Activated effector memory CD4-positive, alpha-beta T cell treated with anti-CD3 and anti-CD28 coated beads, Interleukin-2, amount 50 U/mL, for 16 hours (primary cell): ENCODE results near the gene RRM1.
"Not testable (repeated sequence)": the region's sequence is repeated elsewhere in the genome, so short reads cannot be mapped to it uniquely, and the experiment has no call there.

Source experiments
- DNase-seq: peaks from one replicate; pipeline ENCODE4 v3.0.0-alpha.2; 2020

RRM1 gene

DNA sequence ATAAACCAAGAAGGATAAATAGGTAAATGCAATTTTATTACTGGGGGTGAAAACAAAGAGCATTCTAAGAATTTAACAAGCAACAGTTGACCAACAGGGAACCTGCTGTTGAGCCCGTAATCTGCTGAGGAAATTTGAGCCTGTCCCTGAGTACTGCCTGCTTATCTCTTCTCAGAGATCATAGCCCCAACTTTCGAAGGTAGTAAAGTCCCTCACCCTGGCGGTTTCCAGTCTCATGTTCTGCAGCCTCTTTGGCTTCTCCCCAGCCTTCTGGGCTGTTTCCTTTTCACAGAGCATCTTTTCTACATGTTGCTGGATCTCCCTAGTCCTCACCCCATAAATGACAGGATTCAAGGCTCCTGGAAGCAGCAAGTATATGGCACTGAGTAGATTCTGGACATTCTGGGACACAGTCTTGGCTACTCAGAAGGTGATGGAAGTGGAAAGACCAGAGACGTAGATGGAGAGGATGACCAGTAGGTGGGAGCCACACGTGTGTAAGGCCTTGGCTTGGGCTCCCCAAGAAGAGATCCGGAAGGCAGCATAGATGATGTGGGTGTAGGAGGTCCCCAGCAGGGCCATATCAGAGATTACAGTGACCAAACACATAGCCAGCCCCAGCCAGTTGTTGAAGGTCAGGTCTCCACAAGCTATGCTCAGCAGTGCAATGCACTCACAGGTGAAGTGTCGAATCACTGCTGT, 51.6 kb downstream of the RRM1 start:
- no peak for DNase-seq

DNA sequence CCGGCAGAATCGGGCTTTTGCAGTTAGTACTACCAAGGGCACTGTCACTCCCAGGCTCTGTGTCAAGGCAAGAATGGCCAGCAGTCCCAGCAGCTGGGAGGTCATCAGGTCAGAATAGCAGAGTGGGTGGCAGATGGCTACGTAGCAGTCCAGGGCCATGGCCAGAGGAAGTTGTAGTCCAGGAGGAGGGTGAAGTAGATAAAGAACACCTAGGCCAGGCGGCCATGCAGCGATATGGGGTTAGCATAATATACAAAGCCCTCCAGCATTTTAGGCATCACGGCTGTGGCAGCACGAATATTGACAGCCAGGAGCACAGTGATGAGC, 52.1 kb downstream of the RRM1 start:
- DNase-seq = no peak

DNA sequence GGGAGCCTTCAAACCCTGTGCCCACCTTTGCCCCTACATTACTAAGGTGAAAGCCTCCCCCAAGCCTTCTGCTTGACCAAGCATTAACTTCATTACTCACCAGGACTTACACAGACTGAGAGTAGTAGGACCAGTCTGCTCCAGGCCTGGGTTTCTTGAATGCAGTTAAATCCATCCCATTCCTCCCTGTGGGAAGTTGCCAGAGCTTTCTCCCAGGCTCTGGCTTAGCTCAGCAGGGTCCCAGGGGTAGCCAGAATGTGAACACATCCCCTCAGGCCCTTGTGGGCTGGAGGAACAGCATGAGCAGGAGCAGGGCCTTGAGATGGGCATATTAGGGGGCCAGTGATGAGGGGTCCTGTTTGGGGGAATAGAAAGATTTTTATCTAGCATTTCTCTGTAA, 59.9 kb downstream of the RRM1 start:
- DNase-seq = no peak

DNA sequence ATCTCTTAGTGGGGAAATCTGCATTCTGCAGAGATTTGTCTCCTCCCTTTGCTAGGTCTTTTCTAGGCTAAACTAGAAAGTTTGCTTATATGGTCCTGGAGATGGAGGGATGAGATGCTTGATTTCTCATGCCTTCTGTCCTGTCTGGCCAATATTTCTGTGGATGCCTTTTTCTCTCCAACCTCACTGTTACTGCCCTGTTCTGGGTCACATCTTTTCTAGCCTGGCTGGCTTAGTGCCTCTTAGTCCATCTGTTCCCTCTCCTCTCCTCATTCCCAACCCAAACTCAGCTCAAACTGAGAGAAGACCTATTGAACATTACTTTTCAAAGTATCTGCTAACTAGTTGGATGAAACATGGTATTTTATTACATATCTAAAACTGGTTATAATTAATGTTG, 62.0 kb downstream of the RRM1 start:
- DNase-seq = no peak

DNA sequence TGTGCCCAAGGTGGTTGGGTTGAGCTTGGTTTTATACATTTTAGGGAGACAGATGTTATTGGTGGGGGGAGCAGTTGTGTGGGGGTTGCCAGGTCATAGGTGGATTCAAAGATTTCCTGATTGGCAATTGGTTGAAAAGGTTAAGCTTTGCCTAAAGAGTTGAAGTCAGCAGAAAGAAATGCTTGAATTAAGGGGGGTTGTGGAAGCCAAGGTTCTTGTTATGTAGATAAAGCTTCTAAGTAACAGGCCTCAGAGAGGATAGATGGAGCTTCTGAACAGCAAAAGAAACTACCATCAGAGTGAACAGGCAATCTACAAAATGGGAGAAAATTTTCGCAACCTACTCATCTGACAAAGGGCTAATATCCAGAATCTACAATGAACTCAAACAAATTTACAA, 64.2 kb downstream of the RRM1 start:
- not testable (repeated sequence) for DNase-seq

DNA sequence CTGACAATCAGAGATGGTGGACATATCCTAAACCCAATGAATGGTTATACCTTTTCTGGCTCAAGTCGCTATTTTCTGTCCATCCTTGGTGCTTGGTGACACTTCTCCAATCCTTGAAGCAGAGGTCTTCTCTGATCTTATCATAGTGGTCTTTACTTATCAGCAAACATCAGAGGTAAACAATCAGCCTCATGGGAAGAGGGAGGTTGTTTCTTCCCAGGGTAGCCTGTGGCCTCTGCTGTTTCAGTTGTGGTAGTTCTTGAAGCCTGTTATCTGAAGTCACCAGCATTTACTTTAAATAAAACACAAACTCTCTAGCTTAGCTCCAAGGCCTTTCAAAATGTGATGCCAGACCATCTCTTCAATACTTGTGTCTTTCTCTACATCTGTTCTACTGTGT, 66.7 kb downstream of the RRM1 start:
- no peak for DNase-seq

DNA sequence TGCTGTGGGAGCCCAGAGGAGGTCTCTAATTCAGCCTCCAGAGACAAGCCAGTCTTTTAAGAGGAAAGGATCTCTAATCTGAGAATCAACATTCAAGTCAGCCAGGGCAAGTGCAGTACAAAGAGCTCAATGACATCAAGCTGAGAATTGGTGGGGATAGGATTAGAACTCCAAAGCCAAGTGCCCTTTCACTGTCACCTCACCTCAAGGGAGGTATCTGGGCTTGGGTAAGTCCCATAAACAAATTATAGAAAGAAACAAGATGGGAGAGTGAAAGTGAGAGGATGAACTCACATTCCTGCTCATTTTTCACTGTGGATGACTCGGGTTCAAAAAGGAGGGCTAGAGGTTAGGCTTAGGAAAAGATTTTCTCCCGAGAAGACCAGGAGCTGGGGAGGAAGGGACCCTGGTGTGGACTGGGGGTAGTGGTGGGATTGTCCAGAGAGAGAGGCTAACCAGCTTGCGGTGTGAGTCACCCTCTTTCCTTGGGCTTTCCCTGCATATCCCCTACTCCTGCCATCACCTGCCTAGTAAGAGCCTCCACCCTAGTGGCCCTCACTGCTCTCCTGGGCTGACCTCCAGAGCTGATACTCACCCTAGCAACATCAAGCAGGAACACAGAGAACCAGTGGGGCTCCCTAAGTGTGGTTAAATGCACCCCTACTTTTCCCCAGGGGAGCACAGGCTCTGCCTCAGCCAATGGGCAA, 70.4 kb downstream of the RRM1 start:
- no peak for DNase-seq

DNA sequence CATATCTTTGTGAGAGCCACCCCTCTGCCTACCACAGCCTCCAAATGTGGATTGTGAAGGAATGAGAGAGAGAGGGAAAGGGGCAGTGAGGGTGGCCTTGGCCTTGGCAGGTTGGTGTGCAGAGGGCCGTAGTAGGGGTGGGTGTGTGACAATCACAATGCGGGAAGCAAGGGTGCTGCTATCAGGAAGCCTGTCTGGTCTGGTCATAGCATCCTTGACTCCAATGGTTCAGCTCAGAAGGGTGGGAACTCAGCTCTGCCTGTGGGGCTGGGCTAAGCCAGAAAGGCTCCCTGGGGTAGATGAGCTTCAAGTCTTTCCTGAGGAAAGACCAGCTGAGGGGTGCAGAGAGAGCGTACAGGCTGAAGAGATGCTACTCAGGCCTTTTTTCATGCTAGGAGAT, 72.7 kb downstream of the RRM1 start:
- no peak for DNase-seq

DNA sequence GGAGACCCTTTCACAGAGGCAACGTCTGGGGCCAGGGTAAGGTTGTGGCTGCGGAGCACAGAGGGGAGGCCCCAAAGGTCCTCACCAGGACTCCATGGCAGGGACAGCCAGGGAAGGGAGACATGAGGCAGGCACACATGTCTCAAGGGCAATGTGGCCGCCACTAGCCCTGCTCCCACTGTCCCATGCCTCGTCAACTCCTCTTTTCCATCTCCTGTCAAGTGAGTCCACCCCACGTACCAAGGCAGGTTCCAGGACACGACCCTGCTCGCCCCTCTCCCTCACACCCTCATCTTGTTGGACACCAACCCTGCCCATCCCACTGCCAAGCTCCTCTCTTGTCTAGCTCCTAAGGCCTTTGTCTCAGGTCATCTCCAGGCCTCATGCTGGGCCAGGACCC, 73.2 kb downstream of the RRM1 start:
- DNase-seq = no peak

DNA sequence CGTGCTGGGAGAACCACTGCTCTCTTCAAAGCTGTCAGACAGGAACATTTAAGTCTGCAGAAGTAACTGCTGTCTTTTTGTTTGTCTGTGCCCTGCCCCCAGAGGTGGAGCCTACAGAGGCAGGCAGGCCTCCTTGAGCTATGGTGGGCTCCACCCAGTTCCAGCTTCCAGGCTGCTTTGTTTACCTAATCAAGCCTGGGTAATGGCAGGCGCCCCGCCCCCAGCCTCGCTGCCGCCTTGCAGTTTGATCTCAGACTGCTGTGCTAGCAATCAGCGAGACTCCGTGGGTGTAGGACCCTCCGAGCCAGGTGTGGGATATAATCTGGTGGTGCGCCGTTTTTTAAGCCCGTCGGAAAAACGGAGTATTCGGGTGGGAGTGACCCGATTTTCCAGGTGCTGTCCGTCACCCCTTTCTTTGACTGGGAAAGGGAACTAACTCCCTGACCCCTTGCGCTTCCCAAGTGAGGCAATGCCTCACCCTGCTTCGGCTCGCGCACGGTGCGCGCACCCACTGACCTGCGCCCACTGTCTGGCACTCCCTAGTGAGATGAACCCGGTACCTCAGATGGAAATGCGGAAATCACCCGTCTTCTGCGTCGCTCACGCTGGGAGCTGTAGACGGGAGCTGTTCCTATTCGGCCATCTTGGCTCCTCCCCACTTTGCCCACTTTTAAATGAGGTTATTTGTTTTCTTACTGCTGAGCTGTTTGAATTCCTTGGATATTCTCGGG, 81.2 kb downstream of the RRM1 start:
- DNase-seq = not testable (repeated sequence)

DNA sequence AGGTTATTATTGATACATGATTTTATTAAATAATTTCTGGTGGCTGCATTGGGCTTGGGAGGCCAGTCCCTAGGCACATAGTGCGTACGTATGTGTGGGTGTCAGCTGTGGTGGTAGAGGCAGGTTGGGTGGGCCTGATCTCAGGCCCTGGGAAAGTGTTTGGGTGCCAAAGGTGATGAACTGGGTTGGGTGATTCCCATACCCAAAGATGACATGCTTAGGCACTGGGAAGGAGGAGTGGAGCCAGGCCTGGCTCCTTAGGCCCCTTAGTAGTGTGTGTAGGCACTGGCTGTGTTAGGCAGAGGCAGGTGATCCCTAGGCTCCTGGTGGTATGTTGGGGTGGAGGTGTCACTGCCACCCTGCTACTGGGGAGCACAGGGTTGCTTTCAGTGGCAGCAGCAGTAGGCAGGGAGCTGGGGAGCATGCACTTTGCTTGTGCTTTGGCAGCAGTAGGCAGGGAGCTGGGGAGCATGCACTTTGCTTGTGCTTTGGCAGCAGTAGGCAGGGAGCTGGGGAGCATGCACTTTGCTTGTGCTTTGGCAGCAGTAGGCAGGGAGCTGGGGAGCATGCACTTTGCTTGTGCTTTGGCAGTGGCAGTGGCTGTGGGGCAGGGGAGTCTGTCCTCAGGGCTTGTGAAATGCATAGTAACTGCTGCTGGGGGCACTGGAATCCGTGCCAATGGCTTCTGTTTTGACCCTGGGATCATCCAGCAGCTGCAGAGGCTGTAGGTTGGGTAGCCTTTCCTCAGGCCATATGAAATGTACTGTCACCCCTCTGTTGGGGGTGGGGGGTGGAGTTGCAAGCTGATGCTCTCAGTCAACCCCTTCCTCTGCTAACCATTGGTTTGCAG, 84.4 kb downstream of the RRM1 start:
- DNase-seq = no peak

DNA sequence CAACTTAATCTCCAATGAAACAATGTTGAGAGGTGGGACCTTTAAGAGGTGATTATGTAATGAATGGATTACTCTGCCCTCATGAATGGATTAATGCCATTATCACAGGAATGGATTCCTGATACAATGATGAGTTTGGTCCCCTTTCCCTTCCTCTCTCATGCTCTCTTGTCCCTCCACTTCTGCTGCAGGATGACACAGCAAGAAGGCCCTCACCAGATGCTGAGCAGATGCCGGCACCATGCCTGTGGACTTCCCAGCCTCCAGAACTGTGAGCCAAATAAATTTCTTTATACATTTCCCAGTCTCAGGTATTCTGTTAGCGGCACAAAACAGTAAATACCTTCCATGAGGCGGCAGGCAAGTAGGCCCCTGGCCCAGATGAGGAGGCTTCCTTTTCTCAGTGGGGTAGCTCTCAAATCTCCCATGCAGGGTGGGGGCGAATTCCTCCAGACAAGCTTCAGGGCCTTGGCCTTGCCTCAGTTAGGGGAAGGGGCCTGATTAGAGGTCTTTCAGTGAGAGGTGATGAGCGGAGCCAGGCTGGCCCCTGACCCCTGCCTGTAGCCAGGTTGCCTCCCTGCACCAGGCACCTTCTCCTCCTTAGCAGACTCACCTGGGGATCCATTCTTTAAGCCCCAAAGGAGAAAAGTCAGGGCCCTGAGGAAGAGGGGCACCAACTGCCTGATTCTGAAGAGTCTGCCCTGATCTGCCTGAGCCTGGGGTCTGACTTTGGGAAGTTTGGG, 86.0 kb downstream of the RRM1 start:
- DNase-seq = no peak

DNA sequence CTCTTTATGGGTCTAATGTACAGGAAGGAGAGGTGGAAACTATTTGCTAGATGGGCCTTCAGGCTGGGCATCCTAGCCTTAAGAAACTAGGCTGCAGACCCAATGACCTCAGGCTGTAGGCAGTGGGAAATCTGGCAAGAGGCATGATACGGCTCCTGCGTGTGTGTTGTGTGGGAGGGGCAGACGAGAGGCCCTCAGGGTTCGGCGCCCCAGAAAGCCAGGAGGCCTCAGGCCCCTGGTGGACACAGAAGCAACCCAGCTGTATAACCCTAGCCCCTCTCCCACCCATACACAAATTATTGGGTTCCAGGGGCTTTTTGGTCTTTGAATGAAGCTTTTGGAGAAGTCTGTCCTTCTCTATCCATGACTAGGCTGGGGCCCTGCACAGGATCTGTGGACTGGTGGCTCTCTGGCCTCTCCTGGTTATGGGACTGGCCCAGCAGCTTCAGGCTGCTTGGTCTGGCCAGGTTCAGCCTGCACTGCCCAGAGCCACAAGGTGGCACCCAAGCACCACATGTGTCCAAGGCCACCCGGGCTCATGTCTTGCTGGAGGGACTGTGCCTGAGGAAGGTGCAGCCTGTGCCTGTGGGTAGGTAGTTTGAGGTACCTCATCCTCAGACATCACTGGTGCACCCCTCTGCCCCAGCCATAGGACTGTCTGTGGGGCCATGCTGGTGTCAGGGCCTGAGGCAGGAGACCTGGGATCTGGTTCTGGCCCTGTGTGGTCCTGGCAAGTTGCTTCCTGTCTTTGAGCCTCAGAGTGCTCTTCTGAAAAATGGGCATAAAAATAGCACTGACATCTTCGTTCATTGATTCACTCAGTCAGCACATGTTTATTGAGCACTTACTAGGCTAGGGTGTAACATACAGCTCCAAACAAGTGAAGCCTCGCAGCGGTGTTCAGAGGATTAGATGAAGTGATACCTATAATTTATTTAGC, 87.5 kb downstream of the RRM1 start:
- peak; percentile 68 for DNase-seq

DNA sequence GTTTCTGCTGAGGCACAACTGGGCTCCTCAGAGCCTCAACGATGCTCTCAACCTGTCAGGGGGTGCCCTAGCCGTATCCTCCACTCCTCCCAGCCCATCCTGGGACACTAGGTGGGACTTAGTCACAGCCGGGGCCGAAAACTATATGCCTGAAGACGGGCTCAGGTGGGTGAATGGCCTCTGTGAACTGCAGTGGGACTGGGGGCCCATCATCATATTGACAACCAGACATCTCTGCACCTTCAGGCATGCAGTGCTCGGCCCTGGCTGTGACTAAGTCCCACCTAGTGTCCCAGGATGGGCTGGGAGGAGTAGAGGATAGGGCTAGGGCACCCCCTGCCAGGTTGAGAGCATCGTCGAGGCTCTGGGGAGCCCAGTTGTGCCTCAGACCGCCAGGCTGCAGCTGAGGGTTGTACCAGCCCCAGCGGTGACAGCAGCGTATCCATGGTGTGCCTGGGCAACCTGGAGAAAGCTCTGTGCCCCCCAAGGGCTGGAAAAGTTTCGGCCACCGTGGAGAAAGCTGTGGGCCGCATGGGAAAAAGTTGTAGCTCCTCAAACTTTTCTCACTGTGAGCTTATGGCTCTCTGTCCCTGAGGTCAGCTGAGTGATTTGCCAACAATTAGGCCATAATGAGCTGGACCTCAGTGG, 88.9 kb downstream of the RRM1 start:
- DNase-seq = no peak

DNA sequence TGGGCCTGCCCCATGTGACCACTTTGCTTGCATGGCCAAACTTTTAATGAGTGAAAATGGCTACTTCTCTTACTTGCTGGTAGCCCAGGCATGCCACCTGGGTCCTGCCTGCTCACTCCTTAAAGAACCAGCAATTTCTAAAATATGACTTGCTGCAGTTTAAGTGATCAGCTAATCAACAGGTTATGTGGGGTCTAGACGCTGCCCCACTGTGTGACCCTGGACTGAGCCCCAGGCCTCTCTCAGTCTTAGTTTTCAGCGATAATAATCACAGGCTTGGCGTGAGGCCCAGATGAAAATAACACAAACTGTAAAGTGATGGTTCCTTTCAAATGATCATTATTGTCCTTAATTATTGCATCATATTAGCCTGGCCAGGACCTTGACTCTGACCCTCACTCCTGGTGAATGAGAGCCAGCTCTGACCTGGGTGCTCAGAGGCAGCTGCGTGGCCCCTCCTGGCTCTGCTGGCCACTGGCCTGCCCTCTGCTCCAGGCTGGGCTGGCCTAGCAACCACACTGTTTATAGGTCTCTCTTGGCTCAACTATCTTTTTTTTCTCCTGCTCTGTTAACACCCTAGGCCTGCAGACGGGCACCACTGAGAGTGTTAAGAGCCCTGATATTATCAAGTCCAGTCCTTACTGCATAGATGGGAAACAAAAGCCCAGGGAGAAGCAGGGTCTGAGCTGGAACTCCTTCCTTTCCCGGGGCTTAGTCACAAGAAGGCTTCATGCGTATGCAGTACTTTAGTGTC, 89.7 kb downstream of the RRM1 start:
- DNase-seq = no peak

DNA sequence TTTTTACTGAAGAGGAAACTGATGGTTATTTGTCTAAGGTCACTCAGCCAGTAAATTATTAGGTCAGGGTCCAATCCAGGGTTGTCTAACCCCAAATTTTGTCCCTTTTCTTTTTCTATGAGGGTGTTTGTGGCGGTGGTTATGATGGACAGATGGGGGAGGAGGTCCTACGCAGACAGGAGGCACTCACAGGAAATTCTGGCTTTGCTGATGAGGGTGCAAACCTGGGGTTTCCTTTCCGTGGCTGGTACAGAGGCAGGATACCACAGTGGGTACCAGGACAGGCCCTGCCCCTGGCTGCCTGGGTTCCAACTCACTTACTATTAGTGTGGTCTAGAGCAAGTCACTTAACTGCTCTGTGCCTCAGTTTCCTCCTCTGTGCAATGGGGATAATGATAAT, 91.0 kb downstream of the RRM1 start:
- DNase-seq = no peak

DNA sequence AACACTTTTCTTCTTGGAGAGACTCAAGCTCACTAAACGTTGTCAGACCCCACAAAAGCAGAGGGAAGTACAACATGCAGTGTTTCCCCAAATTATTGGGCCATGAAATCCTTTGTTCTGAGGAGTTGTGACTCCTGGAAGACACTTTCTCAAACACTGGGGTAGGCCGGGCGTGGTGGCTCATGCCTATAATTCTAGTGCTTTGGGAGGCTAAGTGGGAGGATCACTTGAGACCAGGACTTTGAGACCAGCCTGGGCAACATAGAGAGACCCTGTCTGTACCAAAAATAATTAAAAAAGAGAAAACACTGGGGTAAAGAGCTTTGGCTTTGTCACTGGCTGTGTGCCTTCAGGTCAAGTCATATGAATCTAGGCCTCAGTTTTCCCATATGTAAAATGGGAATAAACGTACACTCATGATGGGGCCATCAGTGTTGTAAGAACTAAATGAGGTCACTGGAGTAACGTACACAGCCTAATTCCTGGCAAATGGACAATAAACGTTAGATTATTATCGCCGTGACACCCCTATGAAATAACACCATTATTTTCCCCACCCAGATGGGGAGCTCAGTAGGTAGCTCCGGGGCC, 92.0 kb downstream of the RRM1 start:
- no peak for DNase-seq

DNA sequence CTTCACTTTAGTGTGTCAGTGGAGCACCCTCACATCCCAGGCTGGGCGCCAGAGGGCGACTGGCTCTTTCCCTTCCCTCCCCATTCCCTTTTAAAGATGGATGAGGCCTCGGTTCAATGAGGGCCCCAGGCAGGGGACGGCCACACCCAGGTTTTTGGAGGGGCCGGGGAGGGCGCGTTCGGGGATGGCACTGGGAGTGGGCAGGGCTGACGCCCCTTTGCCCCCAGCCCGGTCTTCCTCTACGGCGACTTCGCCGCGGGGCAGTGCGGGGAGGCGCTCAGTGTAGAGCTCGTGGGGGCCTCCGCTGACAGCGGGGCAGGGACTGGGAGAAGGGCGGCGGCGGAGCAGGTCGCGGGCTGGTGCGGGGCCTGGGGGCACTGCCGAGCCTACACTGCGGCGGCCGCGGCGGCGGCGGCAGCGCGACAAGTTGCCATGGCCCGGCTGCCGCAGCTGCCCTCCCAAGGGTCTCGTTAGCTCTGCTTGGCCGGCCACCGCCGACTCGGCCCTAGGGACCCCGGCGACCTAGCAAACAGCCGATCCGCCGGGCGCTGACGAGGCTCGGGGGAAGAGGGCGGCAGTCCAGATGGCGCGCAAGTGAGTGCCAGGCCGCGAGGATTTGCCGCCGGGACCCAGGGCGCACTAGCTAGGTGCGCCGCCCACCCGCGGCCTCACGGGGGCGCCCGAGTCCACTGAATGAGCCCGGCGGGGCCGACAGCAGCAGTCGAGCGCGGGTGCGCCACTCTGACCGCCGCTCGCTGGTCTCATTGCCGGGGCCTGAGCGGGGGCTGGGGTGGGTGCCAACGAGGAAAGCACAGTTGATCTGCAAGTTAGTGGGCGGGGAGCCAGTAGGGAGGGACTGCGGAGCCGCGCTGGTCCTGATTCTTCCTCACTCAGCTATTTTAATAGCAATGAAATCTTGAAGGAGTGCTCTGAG, 92.7 kb downstream of the RRM1 start:
- DNase-seq = peak; percentile 94
